Neuronal stem cell (in vitro differentiated cells): ENCODE data around the gene HCK.

Experiments
- DNase-seq: peaks from one replicate; pipeline ENCODE4 v3.0.0-alpha.2; 2013; ENCODE audit warnings: low spot score
- H2AFZ ChIP-seq: one replicate; pipeline ENCODE4 v1.6.1; 2013; ENCODE audit warnings: mild to moderate bottlenecking, low read length, inconsistent platforms
- H2AK5ac ChIP-seq: 2 replicates; pipeline ENCODE4 v1.6.1; 2013; ENCODE audit warnings: low read depth, mild to moderate bottlenecking, inconsistent platforms, low read length, moderate library complexity, mixed read lengths
- H2BK120ac ChIP-seq: 2 replicates; pipeline ENCODE4 v1.6.1; 2013; ENCODE audit warnings: low read depth, mild to moderate bottlenecking, inconsistent platforms, low read length, moderate library complexity, mixed read lengths
- H2BK12ac ChIP-seq: one replicate; pipeline ENCODE4 v1.6.1; 2013; ENCODE audit warnings: low read length, inconsistent platforms
- H2BK15ac ChIP-seq: 2 replicates; pipeline ENCODE4 v1.6.1; 2013; ENCODE audit warnings: mild to moderate bottlenecking, low read length, inconsistent platforms, mixed read lengths
- H2BK5ac ChIP-seq: one replicate; pipeline ENCODE4 v1.6.1; 2013; ENCODE audit warnings: inconsistent platforms, mild to moderate bottlenecking, low read length, moderate library complexity
- H3K14ac ChIP-seq: one replicate; pipeline ENCODE4 v1.6.1; 2013; ENCODE audit warnings: low read length, inconsistent platforms
- H3K18ac ChIP-seq: 2 replicates; pipeline ENCODE4 v1.6.1; 2013; ENCODE audit warnings: low read length, inconsistent platforms
- H3K23ac ChIP-seq: 2 replicates; pipeline ENCODE4 v1.6.1; 2013; ENCODE audit warnings: low read depth, mild to moderate bottlenecking, mixed read lengths, low read length, inconsistent platforms; ENCODE audit not compliant: poor library complexity
- H3K27ac ChIP-seq: replicated peaks from 3 replicates; pipeline ENCODE4 v1.5.1; 2013; ENCODE audit warnings: low read length, inconsistent platforms
- H3K27me3 ChIP-seq, 3 experiments: 2 replicates each; pipeline ENCODE4 v1.6.1; 2013; ENCODE audit warnings: low read length in 3 of 3, mild to moderate bottlenecking in 2 of 3, inconsistent platforms in 1 of 3, low read depth in 1 of 3, mixed read lengths in 1 of 3, moderate library complexity in 1 of 3; ENCODE audit not compliant: control insufficient read depth in 3 of 3, insufficient read depth in 3 of 3
- H3K36me3 ChIP-seq, 2 donors: replicated peaks in 1 of 2; 2 replicates each; pipeline ENCODE4 v1.6.1; 2013; ENCODE audit warnings: low read length in 2 of 2; ENCODE audit not compliant: control insufficient read depth in 2 of 2, insufficient read depth in 2 of 2
- H3K4ac ChIP-seq: 2 replicates; pipeline ENCODE4 v1.6.1; 2013; ENCODE audit warnings: inconsistent platforms, mild to moderate bottlenecking, low read length, moderate library complexity
- H3K4me1 ChIP-seq, 2 donors: 1 replicate in 1 of 2; 2 replicates in 1 of 2; pipeline ENCODE4 v1.6.1; 2013; ENCODE audit warnings: low read length in 2 of 2, low read depth in 1 of 2; ENCODE audit not compliant: control insufficient read depth in 2 of 2, insufficient read depth in 1 of 2
- H3K4me2 ChIP-seq: one replicate; pipeline ENCODE4 v1.6.1; 2013; ENCODE audit warnings: mild to moderate bottlenecking, low read length, inconsistent platforms; ENCODE audit not compliant: insufficient read depth, poor library complexity, severe bottlenecking
- H3K4me3 ChIP-seq, 2 donors: 2 replicates each; pipeline ENCODE4 v1.5.1; 2013; ENCODE audit warnings: low read length in 2 of 2, mild to moderate bottlenecking in 2 of 2, inconsistent platforms in 1 of 2, moderate library complexity in 1 of 2
- H3K79me1 ChIP-seq: one replicate; pipeline ENCODE4 v1.6.1; 2013; ENCODE audit warnings: low read depth, mild to moderate bottlenecking, inconsistent platforms, low read length, moderate library complexity
- H3K9ac ChIP-seq: one replicate; pipeline ENCODE4 v1.6.1; 2013; ENCODE audit warnings: mild to moderate bottlenecking, low read depth, low read length, inconsistent platforms; ENCODE audit not compliant: poor library complexity
- H3K9me3 ChIP-seq, 2 donors: replicated peaks in 1 of 2; 2 replicates each; pipeline versions ENCODE3 to v1.6.1; 2013; ENCODE audit warnings: low read length in 2 of 2, mild to moderate bottlenecking in 2 of 2, inconsistent platforms in 1 of 2, low read depth in 1 of 2, mixed read lengths in 1 of 2, moderate library complexity in 1 of 2; ENCODE audit not compliant: control insufficient read depth in 2 of 2, insufficient read depth in 1 of 2
- H4K8ac ChIP-seq: one replicate; pipeline ENCODE4 v1.6.1; 2013; ENCODE audit warnings: low read depth, mild to moderate bottlenecking, inconsistent platforms, low read length, moderate library complexity
- H4K91ac ChIP-seq: one replicate; pipeline ENCODE4 v1.6.1; 2013; ENCODE audit warnings: low read length, low read depth, mild to moderate bottlenecking, inconsistent platforms; ENCODE audit not compliant: poor library complexity
- WGBS, 2 donors: extraction: QIAGEN DNeasy Blood & Tissue Kit; methylation state at CpG; one replicate each; pipeline ENCODE4 v1.1.7; 2013; ENCODE audit warnings: missing lambda C conversion rate in 2 of 2, mixed read lengths in 1 of 2; ENCODE audit not compliant: insufficient read length in 2 of 2, insufficient replicate concordance in 1 of 2; ENCODE audit errors: extremely low coverage in 2 of 2; 5-methylcytosine and 5-hydroxymethylcytosine counted together

HCK gene

DNA sequence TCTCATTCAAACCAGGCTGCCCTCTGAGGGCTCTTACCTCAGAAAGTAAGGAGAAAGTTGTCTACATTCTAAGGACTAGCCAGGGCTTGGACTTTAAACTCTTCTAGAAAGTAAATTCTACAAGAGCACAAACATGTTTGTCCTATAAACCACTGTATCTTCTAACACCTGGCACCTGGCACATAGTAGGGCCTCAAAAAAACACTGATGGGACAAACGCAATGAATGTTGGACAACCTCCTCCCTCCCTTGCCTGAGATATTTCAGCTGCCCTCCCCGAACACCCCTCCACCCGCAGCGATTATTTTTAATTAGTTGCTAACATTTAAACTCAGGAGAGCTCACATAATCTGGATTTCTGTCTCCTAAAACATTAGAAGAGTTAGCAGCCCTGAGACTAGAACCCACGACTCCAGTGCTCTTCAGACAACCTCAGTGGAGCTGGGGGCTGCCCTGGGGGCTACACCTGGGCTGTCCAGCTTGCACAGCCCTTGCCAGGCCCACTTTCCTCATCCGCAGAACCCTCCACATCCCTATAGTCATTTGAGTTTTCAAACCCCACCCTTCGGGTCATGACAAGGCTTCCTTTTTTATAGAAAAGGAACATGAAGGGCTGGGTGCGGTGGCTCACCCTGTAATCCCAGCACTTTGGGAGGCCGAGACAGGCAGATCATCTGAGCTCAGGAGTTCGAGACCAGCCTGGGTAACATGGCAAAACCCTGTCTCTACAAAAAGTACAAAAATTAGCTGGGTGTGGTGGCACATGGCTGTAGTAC, 4.9 kb downstream of the HCK start:
- Histone ChIP-seq H3K4me2 (no peak overlapping the region), H2AFZ (no peak overlapping the region), H2BK120ac (no peak overlapping the region), H4K91ac (no peak overlapping the region), H3K27ac (no peak overlapping the region), H4K8ac (no peak overlapping the region), H3K9ac (no peak overlapping the region), H3K4me3 (no peak overlapping the region), H3K23ac (no peak overlapping the region), H3K4ac (no peak overlapping the region), H3K27me3 (peaks cover 7 to 36% (median 14%) of the 10 kb centered on the region in 3 experiments), H2AK5ac (no peak overlapping the region), H2BK15ac (no peak overlapping the region), H3K18ac (no peak overlapping the region), H3K9me3 (peaks cover 0 to under 1% of the 10 kb centered on the region in 2 donors), H2BK12ac (no peak overlapping the region), H3K14ac (no peak overlapping the region), H3K4me1 (peaks cover 0 to 2% of the 10 kb centered on the region in 2 donors), H3K36me3 (no peaks in the 10 kb centered on the region), H3K79me1 (no peaks in the 10 kb centered on the region), H2BK5ac (no peak overlapping the region)
- WGBS, 2 donors: no CpG with 5 or more reads among the region's 10 CpGs
- DNase-seq: no peak

DNA sequence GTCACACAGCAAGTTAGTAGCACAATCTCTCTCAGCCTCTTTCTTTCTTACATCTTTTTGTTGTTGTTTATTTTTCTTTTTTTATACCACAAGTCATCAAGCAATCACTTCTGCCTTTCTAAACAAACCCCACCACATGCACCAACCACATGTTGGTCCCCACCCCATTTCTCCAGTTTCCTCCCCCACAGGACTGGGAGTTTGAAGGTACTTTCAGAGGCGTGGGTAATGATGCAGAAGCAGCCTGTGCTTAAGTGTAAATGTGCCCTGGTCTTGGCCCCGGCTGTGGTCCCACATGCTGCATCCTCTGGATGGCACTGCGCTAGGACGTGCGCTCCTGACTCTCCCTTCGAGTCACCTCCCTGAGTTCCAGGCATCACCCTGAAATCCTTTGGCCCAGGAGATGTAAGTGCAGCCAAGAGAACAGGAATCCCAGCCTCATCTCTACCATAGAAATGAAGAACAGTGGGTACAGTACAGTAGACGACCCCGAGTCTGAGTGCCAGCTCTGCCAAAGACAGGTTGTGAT, 5.7 kb downstream of the HCK start:
- H3K4me3 ChIP-seq: no peak overlapping the region
- H2BK5ac ChIP-seq: no peak overlapping the region
- no peaks in the 10 kb centered on the region for H3K79me1 ChIP-seq
- WGBS, 2 donors: no CpG with 5 or more reads among the region's 8 CpGs
- H2BK12ac ChIP-seq: no peak overlapping the region
- H3K4me1 ChIP-seq: peaks cover 0 to 2% of the 10 kb centered on the region in 2 donors
- H3K14ac ChIP-seq: no peak overlapping the region
- no peak overlapping the region for H3K4me2 ChIP-seq
- DNase-seq: no peak
- H3K27ac ChIP-seq: no peak overlapping the region
- H2AFZ ChIP-seq: no peak overlapping the region
- no peak overlapping the region for H2AK5ac ChIP-seq
- H2BK120ac ChIP-seq: no peak overlapping the region
- no peak overlapping the region for H3K23ac ChIP-seq
- H2BK15ac ChIP-seq: no peak overlapping the region
- no peak overlapping the region for H4K8ac ChIP-seq
- H3K4ac ChIP-seq: no peak overlapping the region
- no peaks in the 10 kb centered on the region for H3K36me3 ChIP-seq
- H3K18ac ChIP-seq: no peak overlapping the region
- H3K9ac ChIP-seq: no peak overlapping the region
- peaks cover 0 to 33% (median 6%) of the 10 kb centered on the region in 3 experiments for H3K27me3 ChIP-seq
- no peak overlapping the region for H4K91ac ChIP-seq
- H3K9me3 ChIP-seq: no peaks in the 10 kb centered on the region

DNA sequence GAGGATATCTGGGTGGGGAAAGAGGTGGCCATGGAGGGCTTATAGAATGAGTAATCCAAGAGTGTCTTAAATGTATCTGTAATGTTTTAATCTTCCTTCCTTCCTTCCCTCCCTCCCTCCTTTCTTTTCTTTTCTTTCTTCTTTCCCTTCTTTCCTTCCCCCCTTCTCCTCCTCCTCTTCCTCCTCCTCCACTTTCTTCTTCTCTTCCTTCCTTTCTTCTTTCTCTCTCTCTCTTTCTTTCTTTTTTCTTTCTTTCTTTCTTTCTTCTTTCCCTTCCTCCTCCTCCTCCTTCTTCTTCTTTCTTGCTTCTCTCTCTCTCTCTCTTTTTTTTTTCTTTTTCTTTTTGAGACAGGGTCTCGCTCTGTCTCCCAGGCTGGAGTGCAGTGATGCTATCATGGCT, 7.1 kb downstream of the HCK start:
- Histone ChIP-seq H3K36me3 (no peaks in the 10 kb centered on the region), H3K9ac (no peak overlapping the region), H3K27ac (no peak overlapping the region), H2AK5ac (no peak overlapping the region), H2AFZ (no peak overlapping the region), H3K4ac (no peak overlapping the region), H3K4me1 (no peaks in the 10 kb centered on the region), H3K9me3 (no peaks in the 10 kb centered on the region), H4K91ac (no peak overlapping the region), H3K23ac (no peak overlapping the region), H2BK5ac (no peak overlapping the region), H3K14ac (no peak overlapping the region), H2BK15ac (no peak overlapping the region), H3K4me3 (no peak overlapping the region), H3K4me2 (no peak overlapping the region), H4K8ac (no peak overlapping the region), H3K79me1 (no peaks in the 10 kb centered on the region), H2BK120ac (no peak overlapping the region), H2BK12ac (no peak overlapping the region), H3K27me3 (peaks cover 0 to 18% (median 0%) of the 10 kb centered on the region in 3 experiments), H3K18ac (no peak overlapping the region)
- no CpG with 5 or more reads among the region's 1 CpG for WGBS, 2 donors
- DNase-seq: no peak

DNA sequence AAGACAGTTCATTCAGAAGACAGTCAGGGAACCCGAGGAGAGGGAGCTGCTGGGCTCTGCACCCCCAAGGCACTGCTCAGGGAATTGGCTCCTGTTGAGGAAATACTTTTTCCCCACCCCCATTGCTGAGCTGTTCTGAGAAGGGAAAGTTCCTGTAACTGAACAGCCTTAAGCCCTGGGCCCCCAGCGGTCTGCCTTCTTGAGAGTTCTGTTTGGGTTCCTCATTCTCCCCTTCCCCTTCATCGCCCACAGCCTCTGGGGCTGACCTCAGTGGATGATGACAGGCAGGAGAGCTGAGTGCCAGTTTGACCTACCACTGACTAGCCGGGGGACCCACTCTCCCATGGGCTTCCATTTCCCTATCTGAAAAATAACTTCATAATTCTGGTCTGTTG, 10.7 kb downstream of the HCK start:
- Histone ChIP-seq H3K4me3 (no peak overlapping the region), H2BK12ac (no peak overlapping the region), H3K23ac (no peak overlapping the region), H3K9me3 (no peaks in the 10 kb centered on the region), H3K27ac (no peak overlapping the region), H2AFZ (no peak overlapping the region), H4K91ac (no peak overlapping the region), H3K27me3 (peaks cover 0 to 14% (median 0%) of the 10 kb centered on the region in 3 experiments), H3K36me3 (no peaks in the 10 kb centered on the region), H3K4ac (no peak overlapping the region), H3K4me2 (no peak overlapping the region), H3K4me1 (peaks cover 0 to 2% of the 10 kb centered on the region in 2 donors), H3K18ac (no peak overlapping the region), H4K8ac (no peak overlapping the region), H2BK15ac (no peak overlapping the region), H3K14ac (no peak overlapping the region), H2BK5ac (no peak overlapping the region), H3K9ac (no peak overlapping the region), H2BK120ac (no peak overlapping the region), H2AK5ac (no peak overlapping the region), H3K79me1 (no peaks in the 10 kb centered on the region)
- no CpG with 5 or more reads among the region's 4 CpGs for WGBS, 2 donors
- DNase-seq: no peak
